Left ventricle myocardium superior (tissue), 1 donor: ENCODE data around the gene STARD7. TPM values are rescaled to one million over a fixed set of nuclear protein-coding genes. Genes with fewer than 3 reads are reported as not detected.

Experiments used
- ATAC-seq: fragments of 200-7000 bp; cut with Tn5 transposase; one replicate; pipeline ENCODE4 v1.9.1; 2020; ENCODE audit warnings: mild to moderate bottlenecking, moderate library complexity
- DNase-seq: peaks from one replicate; pipeline ENCODE4 v3.0.0-alpha.2; 2020
- intact Hi-C: fragments of 100-400 bp; cut with micrococcal nuclease; formaldehyde crosslinking; loops from one replicate; pipeline ENCODE4 v1.11.0; 2022
- total RNA-seq: library from RNA; stranded (reverse); fragmentation: NEBNext Ultra II Directional; extraction: Animal tissue kit (Norgen Biotek cat#: 25700); gene quantifications from one replicate; pipeline ENCODE4 v1.2.1, GENCODE V29; 2021
- donor health status: DM: no; HTN: yes; CAD: no; lungs with severe emphysema.

STARD7 gene
- total RNA-seq, 1 donor from 2014 or later: 214 TPM

DNA sequence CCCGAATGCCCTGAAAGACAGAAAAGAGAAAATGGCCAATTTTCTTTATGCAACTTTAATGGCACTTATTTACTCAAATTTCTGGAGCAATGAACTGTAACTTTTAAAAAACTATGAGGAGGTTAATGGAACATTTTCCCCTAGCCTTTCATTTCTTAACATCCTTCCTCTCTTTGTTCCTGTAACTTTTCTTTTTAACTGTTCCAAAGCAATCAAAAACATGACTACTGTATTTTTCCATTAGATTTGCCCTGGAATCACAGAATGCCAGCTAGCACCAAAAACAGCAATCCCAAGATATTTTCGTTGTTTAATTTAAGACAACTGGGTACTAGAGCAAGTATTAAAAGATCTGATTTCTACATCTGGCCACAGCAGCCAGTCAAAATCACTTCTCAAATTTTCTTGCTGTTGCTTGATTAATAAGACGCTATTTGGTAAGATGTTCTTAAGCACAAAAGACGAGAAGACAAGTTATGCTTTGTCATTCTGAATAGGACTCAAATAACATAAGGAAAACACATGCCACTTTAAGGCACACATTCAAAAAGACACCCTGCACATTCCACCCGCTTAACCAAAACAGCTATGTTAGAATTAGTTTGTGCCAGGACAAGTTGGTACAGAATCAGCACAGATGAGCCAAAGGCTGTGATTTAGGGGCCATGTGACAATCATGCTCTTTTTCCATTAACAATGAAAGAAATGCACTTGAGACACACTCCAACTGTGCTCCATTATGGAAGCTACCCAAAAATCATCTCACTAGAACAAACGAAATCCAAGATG, 3.6 kb downstream of the STARD7 start:
- DNase-seq (no peak), ATAC-seq (no peak)
- intact Hi-C loops: loop anchor here (5.0 kb wide), 1 partner anchor 52 kb away; no protein-coding TSS in a partner anchor

DNA sequence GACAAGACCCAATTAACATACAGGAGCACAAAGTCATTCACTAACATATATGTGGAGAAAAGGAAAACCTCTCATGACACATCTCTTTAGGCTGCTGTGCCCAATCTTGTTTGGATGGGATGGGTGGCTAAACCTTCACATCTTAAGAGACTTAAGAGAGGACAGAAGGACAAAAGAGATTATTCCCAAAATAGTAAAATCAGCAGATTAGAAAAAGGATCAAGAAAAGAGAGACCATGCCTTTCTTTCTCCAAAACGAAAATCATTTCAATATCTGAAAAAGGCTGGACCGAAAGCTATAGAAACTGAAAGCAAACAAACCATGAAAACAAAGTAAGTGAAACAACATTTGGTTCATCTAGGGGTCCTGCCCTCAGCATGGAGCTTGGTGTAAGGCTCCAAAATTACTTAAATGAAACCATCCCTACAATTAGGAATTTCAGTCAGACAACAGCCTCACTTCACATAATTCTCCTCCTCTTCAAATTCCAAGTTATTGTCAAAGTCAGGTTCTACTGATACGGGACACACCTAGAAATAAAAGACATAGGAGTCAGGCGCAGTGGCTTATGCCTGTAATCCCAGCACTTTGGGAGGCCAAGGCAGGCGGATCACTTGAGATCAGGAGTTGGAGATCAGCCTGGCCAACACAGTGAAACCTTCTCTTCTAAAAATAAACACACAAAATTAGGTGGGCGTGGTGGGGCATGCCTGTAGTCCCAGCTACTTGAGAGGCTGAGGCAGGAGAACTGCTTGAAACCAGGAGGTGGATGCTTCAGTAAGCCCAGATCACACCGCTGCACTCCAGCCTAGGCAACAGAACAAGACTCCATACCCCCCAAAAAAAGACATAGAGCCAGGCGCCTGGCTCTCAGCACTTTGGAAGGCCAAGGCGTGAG, 5.2 kb downstream of the STARD7 start:
- no peak for ATAC-seq
- intact Hi-C loops: no loop called here
- DNase-seq: no peak

DNA sequence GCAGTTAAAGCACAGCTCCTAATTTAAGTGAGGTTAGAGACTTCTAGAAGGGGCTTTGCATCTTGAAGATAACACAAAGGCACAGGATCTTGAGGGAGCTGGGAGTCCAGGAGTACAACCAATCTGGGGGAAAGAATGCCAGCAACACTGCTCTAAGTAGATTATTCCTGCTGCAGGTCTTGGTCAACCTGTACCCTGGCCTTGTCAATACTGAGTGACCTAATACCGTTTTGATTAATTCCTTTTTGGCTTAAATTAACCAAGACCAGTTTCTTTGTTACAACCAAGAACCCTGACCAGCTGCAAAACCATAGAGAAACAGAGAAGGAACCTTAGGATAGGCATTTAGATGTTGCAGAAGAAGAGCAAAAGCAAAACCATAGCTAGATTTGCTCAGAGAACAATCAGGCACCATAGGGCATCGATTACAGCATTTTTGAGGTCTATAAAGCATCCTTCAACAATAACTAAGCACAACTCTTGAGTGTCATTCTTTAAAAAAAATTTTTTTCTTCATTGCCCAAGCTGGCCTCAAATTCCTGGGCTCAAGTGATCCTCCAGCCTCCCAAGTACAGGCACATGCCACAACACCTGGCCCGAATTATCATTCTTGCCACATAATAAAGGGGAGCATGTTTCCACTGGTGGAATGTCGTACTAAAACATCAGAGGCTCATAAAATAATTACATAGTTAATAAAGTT, 6.3 kb downstream of the STARD7 start:
- DNase-seq: no peak
- intact Hi-C loops: no loop called here
- ATAC-seq: no peak

DNA sequence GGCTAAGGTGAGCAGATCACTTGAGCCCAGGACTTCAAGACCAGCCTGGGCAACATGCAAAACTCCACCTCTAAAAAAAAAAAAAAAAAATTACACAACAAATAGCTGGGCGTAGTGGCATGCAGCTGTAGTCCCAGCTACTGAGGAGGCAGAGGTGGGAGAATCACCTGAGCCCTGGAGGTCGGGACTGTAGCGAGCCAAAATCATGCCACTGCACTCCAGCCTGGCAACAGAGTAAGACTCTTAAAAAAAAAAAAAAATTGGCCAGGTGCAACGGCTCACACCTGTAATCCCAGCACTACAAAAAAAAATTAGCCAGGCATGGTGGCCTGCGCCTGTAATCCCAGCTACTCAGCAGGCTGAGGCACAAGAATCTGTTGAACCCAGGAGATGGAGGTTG, 7.3 kb downstream of the STARD7 start:
- peak; percentile 4 for ATAC-seq
- intact Hi-C loops: no loop called here
- no peak for DNase-seq

DNA sequence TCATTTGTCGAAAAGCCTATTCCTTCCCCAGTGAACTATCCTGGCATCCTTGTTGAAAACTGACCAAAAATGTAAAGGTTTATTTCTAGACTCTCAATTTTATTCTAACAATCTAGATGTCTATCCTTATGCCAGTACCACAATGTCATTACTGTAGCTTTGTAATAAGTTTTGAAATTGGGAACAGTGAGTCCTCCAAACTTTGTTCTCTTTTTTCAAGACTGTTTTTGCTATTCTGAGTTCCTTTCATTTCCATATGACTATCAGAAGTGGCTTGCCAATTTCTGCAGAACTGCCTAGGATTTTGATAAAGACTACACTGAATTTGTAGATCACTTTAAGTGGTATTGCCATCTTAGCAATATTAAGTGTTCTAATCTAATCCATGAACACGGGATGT, 9.7 kb downstream of the STARD7 start:
- ATAC-seq (no peak), DNase-seq (no peak)
- intact Hi-C loops: no loop called here

DNA sequence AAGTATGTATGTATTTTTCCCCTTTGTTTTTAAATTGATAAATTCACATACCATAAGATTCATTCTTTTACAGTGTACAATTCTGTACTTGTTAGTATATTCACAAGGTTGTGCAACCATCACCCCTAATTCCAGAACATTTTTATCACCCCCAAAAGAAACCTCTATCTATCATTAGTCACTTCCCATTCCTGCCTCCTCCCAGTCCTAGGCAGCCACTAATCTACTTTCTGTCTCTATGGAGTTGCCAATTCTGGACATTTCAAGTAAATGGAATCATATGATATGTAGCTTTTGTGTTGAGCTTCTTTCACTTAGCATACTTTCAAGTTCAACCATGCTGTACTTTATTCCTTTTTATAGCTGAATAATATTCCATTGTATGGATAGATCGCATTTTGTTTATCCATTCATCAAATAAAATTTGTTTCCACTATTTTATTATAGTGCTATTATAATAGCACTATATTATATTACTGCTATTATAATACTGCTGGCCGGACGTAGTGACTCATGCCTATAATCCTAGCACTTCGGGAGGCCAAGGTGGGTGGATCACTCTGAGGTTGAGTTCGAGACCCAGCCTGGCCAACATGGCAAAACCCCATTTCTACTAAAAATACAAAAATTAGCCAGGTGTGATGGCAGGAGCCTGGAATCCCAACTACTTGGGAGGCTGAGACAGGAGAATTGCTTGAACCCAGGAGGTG, 10.9 kb downstream of the STARD7 start:
- DNase-seq (no peak), ATAC-seq (no peak)
- intact Hi-C loops: no loop called here

DNA sequence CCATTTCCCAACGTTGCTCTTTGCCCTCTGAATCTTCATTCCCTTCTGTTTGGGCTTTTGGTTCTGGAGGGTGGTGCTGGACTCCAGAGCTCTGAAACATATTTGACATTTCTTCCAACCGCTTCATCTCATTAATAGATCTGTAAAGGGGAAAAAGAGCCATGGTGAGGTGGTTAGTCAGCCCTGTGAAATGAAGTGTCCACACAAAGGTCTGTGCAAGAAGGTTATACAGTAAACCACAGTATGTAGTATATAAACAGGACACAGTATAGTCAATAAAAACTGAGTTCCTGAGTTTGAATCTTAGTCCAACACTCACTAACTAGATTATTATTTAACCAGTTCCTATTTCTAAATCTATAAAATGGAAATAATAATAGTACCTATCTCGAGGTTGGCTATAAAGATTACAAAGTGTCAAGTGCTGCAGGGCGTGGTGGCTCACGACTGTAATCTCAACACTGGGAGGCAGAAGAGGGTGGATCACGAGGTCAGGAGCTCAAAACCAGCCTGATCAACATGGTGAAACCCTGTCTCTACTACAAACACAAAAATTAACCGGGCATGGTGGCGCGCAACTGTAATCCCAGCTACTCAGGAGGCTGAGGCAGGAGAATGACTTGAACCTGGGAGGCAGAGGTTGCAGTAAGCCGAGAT, 13.1 kb downstream of the STARD7 start:
- intact Hi-C loops: no loop called here
- DNase-seq: no peak
- ATAC-seq: no peak

DNA sequence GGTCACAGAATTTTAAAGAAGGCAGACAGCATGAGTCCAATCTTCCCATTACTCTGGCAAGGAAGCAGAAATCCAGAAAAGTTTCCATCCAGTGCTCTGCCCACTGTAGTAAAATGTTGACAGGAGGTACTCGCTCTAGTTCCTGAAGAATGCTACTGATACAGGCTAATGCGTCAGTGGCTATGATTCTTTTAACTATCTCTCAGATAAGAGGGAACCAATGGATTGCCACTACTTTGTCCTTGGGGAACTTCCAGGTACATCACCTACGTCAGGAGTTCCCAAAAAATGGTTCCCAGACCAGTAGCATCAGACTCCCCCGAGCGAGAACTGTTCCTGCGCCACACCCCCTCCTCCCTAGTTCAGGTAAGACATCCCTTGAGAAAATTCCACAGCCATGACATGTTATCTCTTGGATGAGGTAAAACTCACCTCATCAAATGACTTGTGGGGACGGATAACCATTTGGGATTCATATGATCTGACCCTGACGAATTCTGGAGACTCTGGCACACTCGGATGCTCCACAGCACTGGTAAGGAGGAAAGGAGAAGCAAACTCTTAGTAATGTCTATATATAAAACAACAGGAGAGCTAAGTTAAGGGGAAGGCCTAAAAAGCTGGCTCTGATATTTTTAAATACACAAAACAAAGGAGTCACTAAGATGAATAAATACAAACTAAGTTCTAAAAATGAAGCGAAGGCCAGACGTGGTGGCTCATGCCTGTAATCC, 16.5 kb downstream of the STARD7 start:
- intact Hi-C loops: no loop called here
- ATAC-seq: peak; percentile 76

DNA sequence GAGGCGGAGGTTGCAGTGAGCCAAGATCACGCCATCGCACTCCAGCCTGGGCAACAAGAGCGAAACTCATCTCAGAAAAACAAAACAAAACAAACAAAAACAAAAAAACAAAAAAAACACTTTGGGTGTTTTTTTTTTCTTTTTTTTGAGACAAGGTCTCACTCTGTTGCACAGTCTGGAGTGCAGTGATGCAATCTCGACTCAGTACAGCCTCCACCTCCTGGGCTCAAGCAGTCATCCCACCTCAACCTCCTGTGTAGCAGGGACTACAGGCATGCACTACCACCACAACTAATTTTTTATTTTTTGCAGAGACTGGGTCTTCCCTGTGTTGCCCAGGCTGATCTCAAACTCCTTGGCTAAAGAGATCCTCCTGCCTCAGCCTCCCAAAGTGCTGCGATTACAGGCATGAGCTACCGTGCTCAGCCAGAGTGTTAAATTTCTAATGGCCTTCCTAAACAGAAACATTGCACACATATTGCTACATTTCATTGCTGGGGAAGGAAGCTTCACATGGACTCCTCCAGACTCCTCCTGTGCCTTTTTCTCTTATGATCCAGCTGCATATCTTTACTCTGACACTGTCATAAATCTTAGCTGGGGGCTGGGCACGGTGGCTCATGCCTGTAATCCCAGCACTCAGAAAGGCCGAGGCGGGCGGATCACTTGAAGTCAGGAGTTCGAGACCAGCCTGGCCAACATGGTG, 19.7 kb downstream of the STARD7 start:
- DNase-seq (no peak), ATAC-seq (no peak)
- intact Hi-C loops: no loop called here

More for the DNA sequence above, 16.5 kb downstream of the STARD7 start:
- no peak for DNase-seq

DNA sequence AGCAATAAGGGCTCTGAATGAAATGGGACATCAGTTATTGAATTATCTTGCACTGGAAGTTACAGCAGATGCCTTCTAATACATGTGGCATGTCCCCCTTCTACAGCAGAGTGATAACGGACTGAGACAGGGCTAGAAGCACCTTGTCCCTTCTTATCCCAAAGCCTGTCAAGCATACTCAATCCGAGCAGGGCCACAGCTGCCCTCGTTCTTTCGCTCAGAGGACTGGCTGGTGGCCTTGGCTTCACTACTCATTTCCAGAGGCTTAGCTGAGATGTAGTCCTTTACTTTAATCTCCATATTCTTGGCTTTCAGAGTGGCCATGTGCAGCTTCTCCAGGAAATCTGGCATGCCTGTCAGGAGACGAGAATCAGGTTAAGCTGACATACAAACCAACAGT, 22.1 kb downstream of the STARD7 start:
- ATAC-seq: peak; percentile 59
- intact Hi-C loops: no loop called here
- no peak for DNase-seq

DNA sequence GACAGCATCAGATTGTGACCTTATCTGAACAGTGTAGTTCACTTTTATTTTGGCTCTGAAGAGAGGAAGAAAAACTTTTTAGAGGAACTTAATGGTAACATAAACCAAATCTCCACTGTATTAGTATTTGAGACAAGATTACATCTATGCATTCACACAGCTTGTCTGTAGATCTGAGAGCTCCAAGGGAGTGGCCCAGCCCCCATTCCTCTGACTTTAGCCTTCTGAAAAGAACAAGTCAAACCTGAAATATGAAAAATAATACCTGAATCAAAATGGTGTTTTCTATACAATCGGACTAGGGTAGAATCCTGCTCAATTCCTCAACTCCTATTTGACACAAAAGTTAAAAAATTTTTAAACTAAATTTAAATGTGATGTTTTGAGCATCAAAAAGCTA, 23.1 kb downstream of the STARD7 start:
- intact Hi-C loops: no loop called here
- DNase-seq (no peak), ATAC-seq (no peak)

DNA sequence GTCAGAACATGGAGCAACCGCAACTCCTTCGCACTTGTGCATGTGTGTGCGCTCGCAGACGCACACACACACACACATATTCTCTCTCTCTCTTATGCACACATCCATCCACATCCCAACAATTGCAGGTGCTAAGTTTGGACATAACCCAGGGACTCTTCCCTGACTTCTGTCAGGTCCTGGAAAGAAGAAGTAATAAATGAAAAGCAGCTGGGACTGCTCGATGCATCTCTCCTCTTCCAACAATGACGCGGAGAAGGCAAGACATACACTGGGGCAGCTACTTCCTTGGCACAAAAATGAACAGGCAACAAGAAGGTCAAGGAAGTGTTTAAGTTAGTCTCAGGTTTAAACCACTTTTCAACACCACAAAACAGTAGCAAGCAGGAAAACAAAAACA, 23.6 kb downstream of the STARD7 start:
- ATAC-seq (no peak), DNase-seq (no peak)
- intact Hi-C loops: no loop called here

DNA sequence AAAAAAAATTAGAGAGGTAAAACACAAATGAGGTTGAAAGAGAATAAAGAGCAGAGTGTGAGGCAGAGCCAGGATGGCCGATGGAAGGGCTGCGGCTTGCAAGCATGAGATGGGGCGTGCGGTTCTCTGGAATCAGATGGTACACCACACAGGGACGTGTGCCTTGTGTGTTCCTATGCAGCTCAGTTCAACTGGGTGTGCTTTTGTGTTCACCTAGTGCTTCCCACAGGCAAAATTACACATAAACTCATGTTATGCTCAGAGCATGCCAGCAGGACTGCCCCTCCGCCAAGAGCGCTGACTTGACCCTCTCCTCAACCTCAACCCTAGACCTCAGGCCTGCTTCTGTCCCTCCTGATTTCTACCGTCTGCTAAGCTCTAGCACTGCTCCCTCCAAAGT, 24.4 kb downstream of the STARD7 start:
- DNase-seq (no peak), ATAC-seq (no peak)
- intact Hi-C loops: no loop called here

DNA sequence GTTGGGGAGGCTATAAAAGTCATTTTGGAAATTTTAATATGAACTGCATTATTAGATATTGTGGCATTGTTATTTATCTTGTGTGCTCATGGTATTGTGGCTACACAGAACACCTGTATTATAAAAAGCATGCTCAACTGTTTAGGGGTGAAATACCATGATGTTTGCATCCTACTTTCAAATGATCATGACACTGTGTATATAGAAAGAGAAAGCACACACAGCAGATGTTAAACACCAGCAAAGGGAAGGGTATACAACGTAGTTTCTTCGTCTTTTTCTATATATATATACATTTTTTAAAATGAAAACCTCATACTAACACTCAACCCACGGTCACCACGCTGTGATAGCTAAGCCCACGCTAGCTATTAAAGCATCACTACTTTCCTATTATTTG, 27.1 kb downstream of the STARD7 start:
- DNase-seq (no peak), ATAC-seq (no peak)
- intact Hi-C loops: no loop called here

DNA sequence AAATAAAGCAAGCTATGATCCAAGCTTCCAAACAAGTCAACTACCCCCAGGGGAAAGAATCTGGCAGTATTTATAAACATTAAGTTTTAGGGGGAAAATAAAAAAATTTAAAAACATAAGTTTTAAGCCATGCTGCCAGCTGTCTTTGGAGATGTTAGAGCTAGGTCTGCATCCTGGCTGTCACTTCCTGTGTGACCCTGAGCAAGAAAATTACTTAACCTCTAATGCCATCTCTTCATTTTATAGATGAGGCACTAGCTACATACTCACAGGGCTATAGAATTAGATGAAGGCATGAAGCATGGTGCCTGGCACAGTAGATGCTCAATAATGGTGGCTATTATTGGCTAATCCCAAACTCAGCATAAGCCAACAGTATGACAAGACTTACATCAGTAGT, 28.1 kb downstream of the STARD7 start:
- no peak for DNase-seq
- intact Hi-C loops: no loop called here

DNA sequence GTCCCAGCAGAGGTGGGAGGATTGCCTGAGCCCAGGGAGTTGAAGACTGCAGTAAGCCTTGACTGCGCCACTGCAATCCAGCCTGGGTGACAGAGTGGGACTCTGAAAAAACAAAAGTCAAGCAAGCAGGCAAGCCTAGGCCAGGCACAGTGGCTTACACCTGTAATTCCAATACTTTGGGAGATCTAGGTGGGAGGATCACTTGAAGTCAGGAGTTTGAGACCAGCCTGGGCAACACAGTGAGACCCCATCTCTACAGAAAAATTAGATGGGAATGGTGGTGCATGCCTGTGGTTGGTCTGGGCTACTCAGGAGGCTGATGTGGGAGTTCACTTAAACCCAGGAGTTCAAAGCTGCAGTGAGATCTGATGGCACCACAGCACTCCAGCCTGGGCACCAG, 28.6 kb downstream of the STARD7 start:
- ATAC-seq: no peak
- peak; percentile 14 for DNase-seq
- intact Hi-C loops: no loop called here

More for the DNA sequence above, 28.1 kb downstream of the STARD7 start:
- no peak for ATAC-seq

DNA sequence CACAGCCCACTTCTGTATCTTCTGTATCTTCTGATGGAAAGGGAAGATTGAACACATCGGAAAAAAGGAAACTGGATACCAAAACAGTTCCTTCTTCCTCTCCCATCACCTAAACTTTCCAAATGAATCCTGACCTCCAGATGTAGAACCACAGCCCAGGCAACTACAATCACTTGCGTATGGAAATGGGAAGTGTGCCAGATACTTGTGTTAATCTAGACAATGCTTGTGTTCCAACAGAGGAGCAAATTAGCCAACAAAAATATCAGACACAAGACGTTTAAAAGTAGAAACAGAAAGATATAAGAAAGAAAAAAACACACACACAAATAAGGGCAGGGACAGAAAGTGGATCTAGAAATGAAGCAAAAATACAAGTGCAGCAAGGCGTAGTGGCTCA, 32.0 kb downstream of the STARD7 start:
- DNase-seq (no peak), ATAC-seq (peak; percentile 15)
- intact Hi-C loops: no loop called here
